OCI-LY3 (cell line): ENCODE results near the gene UBASH3A.

ENCODE experiments used
- H2AFZ ChIP-seq: fragments of 200-600, 300-600 bp; shearing (Covaris generic); 2 replicates; pipeline ENCODE4 v1.6.0; 2014; ENCODE audit warnings: antibody characterized with exemption, low read depth, low read length
- H3K27ac ChIP-seq: fragments of 200-600, 300-600 bp; sonication (generic); 2 replicates; pipeline ENCODE4 v1.5.1; 2014; ENCODE audit warnings: mild to moderate bottlenecking, low read length, moderate library complexity, mixed read lengths
- H3K27me3 ChIP-seq: fragments of 200-600, 300-600 bp; sonication (generic); 2 replicates; pipeline ENCODE4 v1.6.1; 2014; ENCODE audit warnings: low read depth, low read length, mixed read lengths
- H3K36me3 ChIP-seq: fragments of 200-600, 300-600 bp; sonication (generic); replicated peaks from 2 replicates; pipeline ENCODE3; 2014; ENCODE audit warnings: low read depth, low read length, mixed read lengths
- H3K4me1 ChIP-seq: fragments of 300-600, 200-600 bp; sonication (generic); 2 replicates; pipeline ENCODE4 v1.6.1; 2014; ENCODE audit warnings: low read length, mixed read lengths
- H3K4me2 ChIP-seq: fragments of 200-600, 300-600 bp; sonication (generic); 2 replicates; pipeline ENCODE4 v1.6.1; 2014; ENCODE audit warnings: low read length, mixed read lengths
- H3K4me3 ChIP-seq: fragments of 300-600, 200-600 bp; sonication (generic); 2 replicates; pipeline ENCODE4 v1.5.1; 2014; ENCODE audit warnings: antibody characterized with exemption, mild to moderate bottlenecking, low read length, moderate library complexity
- H3K79me2 ChIP-seq: fragments of 300-600, 200-600 bp; shearing (Covaris generic); 2 replicates; pipeline ENCODE4 v1.6.1; 2014; ENCODE audit warnings: mild to moderate bottlenecking, low read length, mixed read lengths
- H3K9ac ChIP-seq: fragments of 300-600, 200-600 bp; shearing (Covaris generic); 2 replicates; pipeline ENCODE4 v1.6.0; 2014; ENCODE audit warnings: mild to moderate bottlenecking, low read length, moderate library complexity
- H3K9me3 ChIP-seq: fragments of 200-600, 300-600 bp; shearing (Covaris generic); 2 replicates; pipeline ENCODE4 v1.6.1; 2014; ENCODE audit warnings: low read length, mixed read lengths; ENCODE audit not compliant: insufficient read depth
- H4K20me1 ChIP-seq: fragments of 200-600, 300-600 bp; sonication (generic); 2 replicates; pipeline ENCODE4 v1.6.1; 2016; ENCODE audit warnings: low read length, mixed read lengths; ENCODE audit not compliant: insufficient read depth
- CTCF ChIP-seq: fragments of 200-600, 300-600 bp; sonication (generic); IDR thresholded peaks from 2 replicates; pipeline ENCODE4 v1.5.1; 2014; ENCODE audit warnings: antibody characterized with exemption, low read length, low read depth
- EZH2phosphoT487 ChIP-seq: fragments of 200-600 bp; shearing (Covaris generic); IDR thresholded peaks from 2 replicates; pipeline ENCODE4 v1.6.1; 2018; ENCODE audit warnings: antibody characterized with exemption, mixed run types, low read depth

Gene UBASH3A

GRCh38 chr21:42396799-42397745 is 6.6 kb upstream of the UBASH3A start:
- 0 out of 2 replicates have a peak, but pooled peaks cover 8% of the 10 kb centered on the region for H3K27me3 ChIP-seq
- no peak overlapping the region for H3K9ac ChIP-seq
- H3K36me3 ChIP-seq: no peaks in the 10 kb centered on the region
- H3K4me2 ChIP-seq: no peak overlapping the region
- no peak for TF ChIP-seq EZH2phosphoT487
- TF ChIP-seq CTCF: no peak
- no peaks in the 10 kb centered on the region for H3K79me2 ChIP-seq
- no peak overlapping the region for H3K4me3 ChIP-seq
- no peak overlapping the region for H2AFZ ChIP-seq
- H3K27ac ChIP-seq: no peak overlapping the region
- H3K9me3 ChIP-seq: peaks cover 4% of the 10 kb centered on the region; the same call in 1 of the 2 replicates
- no peaks in the 10 kb centered on the region for H4K20me1 ChIP-seq
- no peaks in the 10 kb centered on the region for H3K4me1 ChIP-seq

DNA sequence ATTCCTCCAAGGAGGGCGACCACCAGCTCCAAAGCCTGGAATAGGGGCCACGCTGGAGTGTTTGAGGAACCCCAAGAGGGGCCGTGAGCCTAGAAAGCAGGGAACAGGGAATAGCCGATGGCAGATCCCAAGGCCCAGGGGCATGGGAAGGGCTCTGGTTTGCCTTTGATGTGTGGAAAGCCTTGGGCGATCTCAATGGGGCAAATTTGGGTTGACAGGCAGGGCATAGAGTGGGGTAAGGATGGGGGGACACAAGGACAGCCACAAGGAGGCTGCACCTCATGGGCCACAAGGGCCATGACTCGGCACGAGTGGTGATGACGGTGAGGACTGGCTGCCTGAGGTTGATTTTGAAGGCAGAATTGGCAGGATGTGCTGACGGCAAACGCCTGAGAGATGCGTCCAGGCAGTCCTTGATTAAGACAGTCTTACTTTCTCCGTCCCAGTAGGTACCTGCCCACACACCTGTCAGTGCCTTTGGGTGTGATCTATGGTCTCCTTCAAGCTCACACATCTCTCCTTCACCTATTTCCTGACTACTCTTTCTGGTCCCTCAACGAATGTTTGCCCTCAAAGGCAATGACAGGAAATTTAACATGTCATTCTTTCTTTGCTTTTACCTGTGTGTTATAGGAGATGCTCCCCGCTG is 5.8 kb upstream of the UBASH3A start:
- Histone ChIP-seq H3K4me2 (no peak overlapping the region), H3K79me2 (no peaks in the 10 kb centered on the region), H3K27ac (no peak overlapping the region), H3K9ac (no peak overlapping the region), H3K4me1 (no peaks in the 10 kb centered on the region), H2AFZ (no peak overlapping the region), H3K4me3 (no peak overlapping the region), H3K27me3 (0 out of 2 replicates have a peak, but pooled peaks cover 3% of the 10 kb centered on the region), H3K9me3 (peaks cover 4% of the 10 kb centered on the region; the same call in 1 of the 2 replicates), H4K20me1 (no peaks in the 10 kb centered on the region), H3K36me3 (no peaks in the 10 kb centered on the region)
- TF ChIP-seq CTCF: no peak
- TF ChIP-seq EZH2phosphoT487: no peak

DNA sequence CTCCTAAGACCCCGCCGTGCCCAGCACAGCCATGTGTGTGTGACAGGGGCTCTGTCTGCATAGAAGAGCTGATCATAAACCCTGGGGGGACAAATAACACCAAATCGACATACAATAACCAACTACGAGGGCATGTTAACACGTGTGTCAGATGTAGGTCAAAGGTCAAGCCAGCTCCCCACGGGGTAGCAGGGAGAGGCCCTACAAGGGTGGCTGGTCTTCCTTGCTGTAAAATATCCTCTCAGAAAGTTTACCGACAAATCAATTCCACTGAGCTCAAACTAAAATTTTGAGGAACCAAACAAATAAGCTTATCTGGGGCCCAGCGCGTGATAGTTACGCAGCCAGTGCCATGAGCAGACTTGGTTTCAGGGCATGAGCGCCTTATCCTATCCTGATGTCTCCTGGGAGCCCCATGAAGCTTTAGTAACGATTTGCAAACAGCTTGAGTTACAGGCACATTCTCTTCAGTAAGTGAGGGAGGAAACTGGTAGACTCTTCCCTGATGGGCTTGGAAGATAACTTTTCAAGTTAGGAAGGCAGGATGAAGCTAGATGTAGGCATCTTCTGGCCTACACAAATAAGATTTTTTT is 5.2 kb upstream of the UBASH3A start:
- H3K4me1 ChIP-seq: no peaks in the 10 kb centered on the region
- no peaks in the 10 kb centered on the region for H3K79me2 ChIP-seq
- no peak overlapping the region for H3K4me2 ChIP-seq
- H4K20me1 ChIP-seq: no peaks in the 10 kb centered on the region
- no peak overlapping the region for H3K27ac ChIP-seq
- peaks cover 4% of the 10 kb centered on the region; the same call in 1 of the 2 replicates for H3K9me3 ChIP-seq
- H3K4me3 ChIP-seq: no peak overlapping the region
- H3K9ac ChIP-seq: no peak overlapping the region
- no peak for TF ChIP-seq CTCF
- no peak for TF ChIP-seq EZH2phosphoT487
- H3K36me3 ChIP-seq: no peaks in the 10 kb centered on the region
- H2AFZ ChIP-seq: no peak overlapping the region
- 0 out of 2 replicates have a peak, but pooled peaks cover 3% of the 10 kb centered on the region for H3K27me3 ChIP-seq

- no peak overlapping the region for H2AFZ ChIP-seq
- no peaks in the 10 kb centered on the region for H3K4me1 ChIP-seq
- no peaks in the 10 kb centered on the region for H3K79me2 ChIP-seq
- H3K27ac ChIP-seq: no peak overlapping the region
- no peak overlapping the region for H3K4me3 ChIP-seq
- H3K27me3 ChIP-seq: 0 out of 2 replicates have a peak, but pooled peaks cover 2% of the 10 kb centered on the region
- no peak for TF ChIP-seq EZH2phosphoT487
- no peak for TF ChIP-seq CTCF
- H3K4me2 ChIP-seq: no peak overlapping the region
- H3K9me3 ChIP-seq: peaks cover 4% of the 10 kb centered on the region; the same call in 1 of the 2 replicates
- H3K9ac ChIP-seq: no peak overlapping the region
- no peaks in the 10 kb centered on the region for H4K20me1 ChIP-seq
- H3K36me3 ChIP-seq: no peaks in the 10 kb centered on the region
These were observed 3.2 kb upstream of the UBASH3A start for GRCh38 chr21:42400525-42400924.
